HG02759 (cell line): ENCODE results near the gene ATP8B2.
"Not testable (repeated sequence)": the region's sequence is repeated elsewhere in the genome, so short reads cannot be mapped to it uniquely, and the experiment has no call there.

Experiments used
- ATAC-seq: cut with Tn5 transposase; IDR thresholded peaks from one replicate; pipeline ENCODE4 v1.9.1; 2021; ENCODE audit warnings: mild to moderate bottlenecking, moderate library complexity; ENCODE audit not compliant: unreplicated experiment

ATP8B2 gene

DNA sequence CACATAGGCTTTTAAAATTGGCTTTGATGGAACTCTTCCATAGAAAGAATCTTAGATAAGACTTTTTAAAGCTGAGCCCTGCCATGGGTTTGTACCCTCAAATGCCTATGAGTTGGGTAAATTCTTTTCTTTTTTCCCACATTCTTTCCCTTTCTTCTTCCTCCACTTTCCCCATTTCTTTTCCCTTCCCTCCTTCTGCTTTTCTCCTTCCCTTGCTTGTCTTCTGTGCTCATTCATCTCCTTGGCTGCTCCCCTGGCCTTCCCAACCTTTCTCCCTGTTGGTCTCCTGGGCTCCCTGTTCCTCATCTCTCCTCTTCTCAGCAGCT, 3.8 kb upstream of the ATP8B2 start:
- ATAC-seq, result not testable (repeated sequence)

DNA sequence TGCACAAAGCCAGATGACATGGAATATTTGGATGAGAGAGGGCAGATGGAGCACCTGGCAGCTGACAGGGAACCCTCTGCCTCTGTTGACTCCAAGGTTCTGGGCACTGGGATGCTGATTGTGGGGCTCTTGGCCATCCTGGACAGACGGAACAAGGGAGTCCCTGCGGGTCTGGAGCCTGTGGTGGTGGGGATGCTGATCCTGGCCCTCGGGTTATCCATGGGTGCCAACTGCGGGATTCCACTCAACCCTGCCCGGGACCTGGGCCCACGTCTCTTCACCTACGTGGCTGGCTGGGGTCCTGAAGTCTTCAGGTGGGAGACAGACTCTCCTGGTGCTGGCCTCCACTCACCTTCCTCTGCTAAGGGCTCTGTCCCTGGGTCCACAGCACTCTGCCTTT, 1.8 kb upstream of the ATP8B2 start:
- ATAC-seq, result no peak

DNA sequence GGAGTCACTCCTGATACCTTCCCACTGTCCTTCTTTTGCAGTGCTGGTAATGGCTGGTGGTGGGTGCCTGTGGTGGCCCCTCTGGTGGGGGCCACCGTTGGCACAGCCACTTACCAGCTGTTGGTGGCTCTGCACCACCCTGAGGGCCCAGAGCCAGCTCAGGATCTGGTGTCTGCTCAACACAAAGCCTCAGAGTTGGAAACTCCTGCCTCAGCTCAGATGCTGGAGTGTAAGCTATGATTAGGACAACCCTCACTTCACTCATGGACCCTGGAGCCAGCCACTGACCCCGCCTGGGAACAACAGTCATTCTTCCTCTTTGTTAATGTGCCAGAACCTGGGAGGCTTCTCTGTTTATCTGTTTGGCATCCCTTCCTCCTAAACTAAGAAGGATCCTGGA, 1.1 kb upstream of the ATP8B2 start:
- no peak for ATAC-seq

DNA sequence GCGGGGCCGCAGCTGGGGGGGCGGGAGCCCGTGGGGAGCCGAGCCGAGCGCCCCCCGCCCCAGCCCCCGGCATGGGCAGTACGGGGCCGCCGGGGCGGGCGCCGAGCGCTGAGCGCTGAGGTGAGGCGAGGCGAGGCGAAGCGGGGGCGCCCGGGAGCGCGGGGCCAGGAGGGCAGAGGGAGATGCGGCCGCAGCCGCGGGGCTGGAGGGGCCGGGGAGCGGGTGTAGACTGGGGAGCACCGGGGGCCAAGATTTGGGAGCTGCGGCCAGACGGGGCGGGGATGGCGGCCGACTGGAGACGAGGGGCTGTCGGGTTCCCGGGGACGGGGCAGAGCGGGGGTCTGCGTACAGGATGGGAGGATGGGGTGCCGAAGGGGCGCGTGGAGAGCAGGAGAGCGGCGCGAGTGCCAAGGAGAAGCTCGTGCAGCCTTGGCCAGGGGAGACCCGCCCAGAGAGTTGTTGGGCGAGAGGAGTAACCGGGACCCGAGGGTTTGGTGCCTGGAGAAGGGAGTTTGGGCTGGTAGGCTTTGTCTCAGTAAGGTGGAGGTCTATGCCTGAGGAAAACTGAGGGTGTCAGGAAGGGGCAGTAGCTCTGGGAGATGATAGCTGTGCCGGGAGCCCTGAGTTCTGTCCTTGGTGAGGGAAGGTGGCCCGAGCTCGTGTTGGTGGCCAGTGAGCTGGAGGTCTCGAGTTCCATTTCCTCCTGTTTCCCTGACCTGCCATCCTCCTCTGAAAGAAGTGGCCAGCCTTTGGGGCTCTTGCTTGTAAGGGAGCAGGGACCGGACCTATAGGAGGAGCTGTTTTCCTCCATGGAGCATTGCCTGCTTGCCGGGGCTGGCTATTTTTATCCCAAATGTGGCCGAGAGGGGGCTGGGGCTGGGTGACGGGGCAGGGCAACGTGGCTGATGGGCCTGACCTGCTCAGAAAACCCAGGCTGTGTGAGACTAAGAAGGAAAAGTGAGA, 539 bp downstream of the ATP8B2 start:
- ATAC-seq, result peak; percentile 19

DNA sequence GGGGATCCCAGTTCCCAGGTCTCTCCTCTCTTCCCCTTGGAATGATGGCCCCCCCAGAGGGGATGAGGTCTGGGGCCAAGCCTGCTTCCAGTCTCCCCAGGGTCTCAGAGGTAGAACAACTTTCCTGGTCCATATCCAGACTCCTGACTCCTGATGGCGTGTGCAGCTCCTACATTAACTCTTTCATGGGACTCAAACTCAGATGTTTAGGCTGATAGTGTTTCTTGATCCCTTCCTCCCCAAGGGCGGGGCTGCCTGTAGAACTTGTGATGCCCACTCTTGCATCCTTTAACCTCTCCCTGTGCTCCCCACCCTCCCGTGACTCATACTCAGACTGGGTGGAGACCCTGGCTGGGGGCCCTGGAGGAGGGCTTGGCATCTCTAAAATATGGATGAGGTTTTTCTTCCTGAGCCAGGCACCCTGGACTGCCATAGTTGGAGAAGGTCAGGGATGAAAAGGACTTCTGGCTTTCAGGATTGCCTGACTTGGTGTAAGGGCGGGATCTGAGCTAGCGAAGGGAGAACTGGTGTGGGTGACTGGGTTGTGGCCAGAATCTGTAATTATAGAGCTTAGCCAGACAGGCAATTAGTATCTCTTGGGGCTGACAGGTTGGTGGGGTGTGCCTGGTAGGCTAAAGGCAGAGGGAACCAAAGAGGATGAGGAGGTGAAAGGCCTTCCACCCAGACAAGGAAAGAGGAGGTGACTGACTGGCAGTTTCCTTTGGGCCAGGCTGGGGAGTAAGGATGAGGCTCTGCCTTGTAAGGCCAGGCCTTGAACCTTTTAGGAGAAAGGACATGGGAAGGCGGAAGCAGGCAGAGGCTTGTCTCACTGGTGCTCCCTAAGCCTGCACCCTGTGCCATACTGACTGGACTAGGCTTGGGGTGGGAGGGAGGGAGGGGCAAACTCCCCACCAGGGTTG, 1.5 kb downstream of the ATP8B2 start:
- ATAC-seq, result no peak

DNA sequence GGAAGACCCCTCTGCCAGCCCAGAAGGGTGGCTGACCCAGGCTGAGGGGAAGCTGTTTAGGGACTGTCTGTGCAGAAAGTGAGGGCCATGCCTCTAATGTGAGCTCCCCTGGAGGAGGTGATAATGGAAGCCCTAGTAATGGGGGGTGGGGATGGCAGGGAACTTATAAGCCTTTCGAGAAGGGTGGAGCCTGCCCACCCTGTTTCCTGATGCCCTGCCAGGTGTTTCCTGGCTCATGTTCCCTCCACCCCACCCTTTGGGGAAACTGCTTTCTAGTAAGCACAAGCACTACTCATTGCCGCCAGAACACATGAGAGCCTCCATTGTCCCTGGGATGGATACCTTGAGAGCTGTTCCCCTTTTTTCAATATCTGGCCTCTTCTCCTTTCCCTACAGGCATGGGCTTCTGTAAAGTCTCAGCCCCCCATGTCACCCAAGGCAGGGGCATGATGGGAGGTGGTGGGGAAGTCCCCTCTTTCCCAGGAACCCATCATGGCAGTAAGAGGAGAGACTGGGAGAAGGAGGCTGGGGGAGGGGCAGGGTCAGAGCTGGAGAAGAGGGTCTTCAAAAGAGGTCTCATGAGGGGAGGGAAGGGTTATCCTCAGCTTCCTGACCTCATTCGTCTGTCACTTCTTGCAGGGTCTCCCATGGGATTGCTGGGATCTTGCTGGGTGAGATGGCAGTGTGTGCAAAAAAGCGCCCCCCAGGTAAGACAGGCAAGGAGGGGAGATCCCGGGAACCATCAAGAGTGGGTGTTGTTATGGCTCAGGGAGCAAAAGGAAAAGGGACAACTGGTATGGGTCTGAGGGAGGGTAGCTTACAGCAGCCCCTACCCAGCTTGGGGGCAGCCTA, 2.4 kb downstream of the ATP8B2 start:
- no peak for ATAC-seq

DNA sequence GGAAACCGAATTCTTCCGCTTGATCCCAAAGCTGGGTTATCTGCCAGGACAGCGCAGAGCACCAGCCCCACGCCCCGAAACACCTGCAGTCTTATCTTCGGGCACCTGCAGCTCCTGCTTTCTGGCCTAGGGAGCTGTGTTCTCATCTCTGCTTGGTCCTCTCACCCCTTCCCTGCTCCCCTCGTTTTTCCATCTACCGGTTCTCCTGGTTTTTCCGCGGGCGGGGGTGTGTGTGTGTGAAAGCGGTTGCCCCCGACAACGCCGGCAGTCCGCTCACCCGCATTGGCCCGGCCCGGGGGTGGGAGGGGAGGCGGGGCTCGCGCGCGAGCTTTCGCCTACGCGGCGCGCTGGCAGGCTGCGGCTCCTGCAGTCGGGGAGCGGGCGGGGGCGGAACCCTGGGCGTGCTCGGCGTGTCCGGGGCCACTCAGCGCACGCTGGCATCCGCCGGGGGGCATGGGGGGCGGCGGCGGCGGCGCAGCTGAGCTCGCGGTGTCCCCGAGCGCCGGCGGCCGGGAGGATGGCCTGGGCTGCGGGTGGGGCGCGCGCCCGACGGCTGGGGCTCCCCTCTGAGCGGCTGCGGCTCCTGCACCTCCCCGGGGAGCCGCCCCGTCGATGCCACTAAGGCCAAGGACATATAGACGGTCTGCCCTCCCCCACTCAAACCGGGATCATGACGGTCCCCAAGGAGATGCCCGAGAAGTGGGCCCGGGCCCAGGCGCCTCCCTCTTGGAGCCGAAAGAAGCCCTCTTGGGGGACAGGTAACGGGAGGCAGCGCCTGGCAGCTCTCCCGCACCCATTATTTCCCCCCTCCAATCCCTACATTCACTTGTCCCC, 3.2 kb downstream of the ATP8B2 start:
- peak; percentile 58 for ATAC-seq

DNA sequence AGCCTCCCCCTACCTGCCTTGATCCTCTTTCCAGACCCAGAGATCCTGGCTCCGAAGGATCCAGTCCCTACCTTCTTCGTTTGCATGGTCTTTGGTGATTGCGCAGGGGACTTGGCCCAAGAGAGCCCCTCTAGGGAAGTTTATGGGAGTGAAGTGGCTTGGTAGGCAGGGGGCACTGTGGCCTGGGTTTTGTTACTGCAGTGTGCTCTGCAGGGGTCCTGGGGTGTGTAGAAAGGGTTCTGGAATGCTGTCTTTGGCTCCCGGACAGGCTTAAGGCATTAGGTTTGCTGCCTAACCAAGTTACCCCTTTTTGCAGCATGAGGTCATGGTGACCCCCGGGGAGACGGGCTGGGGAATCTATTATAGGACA, 3.8 kb downstream of the ATP8B2 start:
- ATAC-seq, result no peak

DNA sequence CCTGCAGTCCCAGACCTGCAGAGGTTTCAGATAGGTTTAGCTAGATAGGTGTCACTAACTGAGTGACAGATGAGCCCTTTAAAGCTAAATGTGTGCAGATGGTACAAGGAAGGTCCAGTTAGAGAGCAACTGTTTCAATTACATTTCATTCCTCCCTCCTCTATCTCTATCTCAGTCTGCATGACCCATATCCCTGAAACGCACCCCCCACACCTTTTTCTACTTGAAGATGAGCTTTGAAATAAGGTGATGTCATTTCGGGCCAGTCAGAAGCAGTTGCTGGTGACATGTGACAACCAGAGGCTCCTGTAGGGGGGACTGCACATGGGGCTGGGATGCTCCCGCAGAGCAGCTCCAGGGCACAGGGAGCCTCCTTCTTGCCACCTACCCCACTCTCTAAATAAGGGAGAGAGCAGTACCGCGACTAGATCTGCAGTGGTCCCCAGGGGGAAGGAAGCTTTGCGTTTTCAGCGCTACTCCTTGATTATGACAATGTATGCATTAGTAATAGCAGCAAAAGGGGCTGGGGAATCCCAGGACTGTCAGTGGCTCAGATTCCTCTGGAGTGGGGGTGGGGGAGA, 4.3 kb downstream of the ATP8B2 start:
- ATAC-seq, result no peak

DNA sequence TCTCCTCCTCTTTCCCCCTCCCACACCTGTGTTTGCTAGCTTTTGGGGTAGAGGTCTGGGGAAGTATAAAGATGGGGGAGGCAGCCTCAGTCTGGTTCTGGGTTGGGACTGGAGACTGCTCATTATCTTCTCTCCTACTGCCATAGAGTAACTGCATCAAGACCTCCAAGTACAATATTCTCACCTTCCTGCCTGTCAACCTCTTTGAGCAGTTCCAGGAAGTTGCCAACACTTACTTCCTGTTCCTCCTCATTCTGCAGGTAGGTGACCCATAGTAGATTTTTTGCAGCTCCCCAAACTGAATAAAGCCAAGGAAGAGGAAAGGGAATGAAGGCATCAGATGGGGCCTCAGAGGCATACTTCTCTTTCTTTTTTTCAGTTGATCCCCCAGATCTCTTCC, 5.3 kb downstream of the ATP8B2 start:
- ATAC-seq, result no peak

DNA sequence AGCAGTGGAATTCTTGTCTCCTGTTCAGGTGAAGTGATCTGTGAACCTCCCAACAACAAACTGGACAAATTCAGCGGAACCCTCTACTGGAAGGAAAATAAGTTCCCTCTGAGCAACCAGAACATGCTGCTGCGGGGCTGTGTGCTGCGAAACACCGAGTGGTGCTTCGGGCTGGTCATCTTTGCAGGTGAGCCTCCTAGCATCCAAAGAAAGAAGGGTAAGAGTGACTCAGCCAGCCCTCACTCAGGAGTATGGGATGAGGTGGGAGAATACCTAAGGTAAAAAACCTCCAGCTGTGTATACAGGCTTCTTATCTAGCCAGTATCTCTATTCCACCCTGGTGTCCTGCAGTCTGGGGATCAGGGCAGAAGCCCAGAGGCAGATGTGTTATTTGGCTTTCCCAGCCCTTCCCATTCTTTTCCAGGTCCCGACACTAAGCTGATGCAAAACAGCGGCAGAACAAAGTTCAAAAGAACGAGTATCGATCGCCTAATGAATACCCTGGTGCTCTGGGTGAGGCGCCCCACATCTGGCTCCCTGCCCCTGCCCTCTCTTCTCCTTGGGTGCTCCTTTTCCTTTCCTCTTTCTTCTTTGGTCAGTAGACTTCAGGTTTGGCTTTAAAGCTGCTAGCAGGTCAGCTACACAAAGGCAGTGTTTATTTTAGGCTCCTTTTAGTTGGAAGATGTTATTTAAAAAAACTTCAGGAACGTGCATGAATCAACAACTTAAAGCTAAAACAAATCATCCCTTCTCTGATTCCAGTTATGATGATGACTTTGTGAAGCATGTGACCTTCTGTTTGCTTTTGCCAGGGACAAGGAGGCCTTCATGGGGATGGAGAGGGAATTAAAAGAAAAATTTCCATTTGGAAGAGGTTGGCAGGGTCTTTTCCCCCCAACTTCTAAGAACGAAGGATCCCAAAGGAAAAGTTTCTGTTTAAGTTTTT, 9.0 kb downstream of the ATP8B2 start:
- ATAC-seq, result no peak

DNA sequence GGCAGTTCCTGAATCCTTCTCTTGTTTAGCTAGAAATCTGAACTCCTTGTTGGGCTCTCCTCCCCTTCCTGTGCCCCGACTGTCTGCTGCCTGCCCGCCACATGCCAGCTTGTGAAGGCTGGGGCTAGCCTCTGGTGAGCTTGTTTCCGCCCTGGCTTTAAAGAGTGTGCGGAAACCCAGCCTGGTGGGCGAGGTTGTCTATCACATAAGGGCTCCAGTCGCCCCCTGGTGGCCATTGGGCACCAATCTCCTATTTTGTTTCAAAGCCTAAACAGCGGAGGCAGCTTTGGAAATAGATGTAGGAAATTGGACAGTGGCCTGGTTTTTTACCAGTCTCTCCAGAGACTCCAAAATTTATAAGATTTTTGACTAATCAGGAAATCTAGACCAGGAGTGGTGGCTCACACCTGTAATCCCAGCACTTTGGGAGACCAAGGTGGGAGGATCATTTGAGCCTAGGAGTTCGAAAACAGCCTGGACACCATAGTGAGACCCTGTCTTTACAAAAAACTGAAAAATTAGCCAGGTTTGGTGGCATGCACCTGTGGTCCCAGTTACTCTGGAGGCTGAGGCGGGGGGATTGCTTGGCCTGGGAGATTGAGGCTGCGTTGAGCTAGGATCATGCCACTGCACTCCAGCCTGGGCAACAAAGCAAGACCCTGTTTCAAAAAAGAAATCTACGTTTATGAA, 9.8 kb downstream of the ATP8B2 start:
- ATAC-seq, result no peak

DNA sequence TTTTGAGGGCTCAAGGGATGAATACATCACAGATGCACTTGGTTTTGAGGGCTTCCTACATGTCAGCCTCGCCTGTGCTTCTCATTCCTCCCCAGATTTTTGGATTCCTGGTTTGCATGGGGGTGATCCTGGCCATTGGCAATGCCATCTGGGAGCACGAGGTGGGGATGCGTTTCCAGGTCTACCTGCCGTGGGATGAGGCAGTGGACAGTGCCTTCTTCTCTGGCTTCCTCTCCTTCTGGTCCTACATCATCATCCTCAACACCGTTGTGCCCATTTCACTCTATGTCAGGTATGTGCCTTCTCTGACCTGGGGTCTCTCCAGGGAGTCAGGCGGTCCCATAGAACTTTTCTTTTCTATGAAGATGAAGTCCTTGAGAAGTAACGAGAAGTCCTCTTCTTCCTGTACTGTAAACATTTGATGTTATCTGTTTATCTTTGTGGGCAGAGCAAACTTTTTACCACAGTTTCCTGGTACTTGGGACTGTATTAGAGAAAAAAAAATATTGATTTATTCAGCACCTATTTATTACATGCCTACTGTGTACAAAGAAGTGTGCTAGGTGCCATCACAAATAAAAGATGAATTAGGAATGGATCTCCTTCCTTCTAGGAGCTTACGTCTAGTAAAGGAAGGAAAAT, 12.0 kb downstream of the ATP8B2 start:
- ATAC-seq, result no peak

DNA sequence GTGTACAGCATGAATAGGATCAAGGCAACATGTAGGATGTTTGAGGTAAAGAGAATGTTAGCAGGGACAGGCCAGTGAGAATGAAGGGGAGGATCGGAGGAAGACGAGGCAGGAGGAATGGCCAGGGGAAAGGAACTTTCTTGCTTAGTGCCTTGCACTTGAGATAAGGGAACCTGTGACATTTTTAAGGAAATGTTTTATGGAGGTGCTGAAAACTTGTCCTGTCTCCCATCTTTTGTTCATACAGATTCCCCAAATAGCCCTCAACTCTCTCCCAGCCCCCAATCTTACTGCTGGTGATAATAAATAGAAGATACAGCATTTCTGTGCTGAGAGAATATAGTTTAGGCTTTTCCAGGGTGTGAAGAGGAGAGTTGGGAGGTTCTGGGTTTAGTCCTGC, 13.6 kb downstream of the ATP8B2 start:
- no peak for ATAC-seq

DNA sequence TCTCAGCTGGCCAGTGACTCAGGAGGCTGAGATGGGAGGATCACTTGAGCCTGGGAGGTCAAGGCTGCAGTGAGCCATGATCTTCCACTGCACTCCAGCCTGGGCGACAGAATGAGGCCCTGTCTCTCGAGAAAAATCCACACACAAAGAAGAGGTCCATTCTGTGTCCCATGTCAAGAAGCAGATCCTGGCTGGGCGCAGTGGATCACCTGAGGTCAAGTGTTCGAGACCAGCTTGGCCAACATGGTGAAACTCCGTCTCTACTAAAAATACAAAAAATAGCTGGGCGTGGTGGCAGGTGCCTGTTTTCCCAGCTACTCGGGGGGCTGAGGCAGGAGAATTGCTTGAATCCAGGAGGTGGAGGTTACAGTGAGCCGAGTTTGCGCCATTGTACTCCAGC, 16.0 kb downstream of the ATP8B2 start:
- ATAC-seq, result not testable (repeated sequence)

DNA sequence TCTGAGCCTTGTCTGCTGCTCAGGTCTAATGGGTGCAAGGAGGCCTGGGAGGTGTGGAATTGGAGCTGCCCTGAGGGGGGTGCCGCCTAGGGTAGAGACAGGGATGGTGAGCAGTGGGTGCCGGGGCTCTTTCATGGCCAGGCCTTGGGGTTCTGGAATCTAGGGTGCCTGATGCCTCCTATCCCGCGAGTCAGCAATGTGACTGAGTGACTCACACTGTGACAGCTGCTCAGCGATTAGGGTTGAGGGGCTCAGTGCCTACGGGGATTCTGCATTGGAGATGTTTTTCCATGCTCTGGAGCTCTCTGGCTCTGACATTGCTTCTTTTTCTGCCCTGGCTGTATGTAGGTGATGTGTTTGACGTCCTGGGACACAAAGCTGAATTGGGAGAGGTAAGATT, 16.8 kb downstream of the ATP8B2 start:
- ATAC-seq, result no peak

DNA sequence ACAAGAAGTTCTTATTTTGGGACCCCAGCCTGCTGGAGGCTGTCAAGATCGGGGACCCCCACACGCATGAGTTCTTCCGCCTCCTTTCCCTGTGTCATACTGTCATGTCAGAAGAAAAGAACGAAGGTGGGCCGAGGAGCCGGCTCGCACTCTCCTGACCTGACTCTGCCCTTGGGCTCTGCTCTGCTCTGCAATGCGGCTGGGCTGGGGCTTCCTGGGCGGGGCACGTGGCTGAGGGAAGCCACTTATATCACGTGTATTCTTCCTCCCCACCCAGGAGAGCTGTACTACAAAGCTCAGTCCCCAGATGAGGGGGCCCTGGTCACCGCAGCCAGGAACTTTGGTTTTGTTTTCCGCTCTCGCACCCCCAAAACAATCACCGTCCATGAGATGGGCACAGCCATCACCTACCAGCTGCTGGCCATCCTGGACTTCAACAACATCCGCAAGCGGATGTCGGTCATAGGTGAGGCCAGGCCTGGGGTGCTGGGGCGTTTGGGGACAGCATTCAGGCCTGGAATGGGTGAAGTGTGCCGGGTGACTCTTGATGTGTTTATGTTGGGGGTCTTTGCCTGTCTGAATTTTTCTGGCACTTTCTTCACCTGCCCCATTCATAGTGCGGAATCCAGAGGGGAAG, 17.6 kb downstream of the ATP8B2 start:
- no peak for ATAC-seq
